ENCODE measurements around the gene SIK1.
"Not testable (repeated sequence)": the region's sequence is repeated elsewhere in the genome, so short reads cannot be mapped to it uniquely, and the experiment has no call there.

SIK1 gene

DNA sequence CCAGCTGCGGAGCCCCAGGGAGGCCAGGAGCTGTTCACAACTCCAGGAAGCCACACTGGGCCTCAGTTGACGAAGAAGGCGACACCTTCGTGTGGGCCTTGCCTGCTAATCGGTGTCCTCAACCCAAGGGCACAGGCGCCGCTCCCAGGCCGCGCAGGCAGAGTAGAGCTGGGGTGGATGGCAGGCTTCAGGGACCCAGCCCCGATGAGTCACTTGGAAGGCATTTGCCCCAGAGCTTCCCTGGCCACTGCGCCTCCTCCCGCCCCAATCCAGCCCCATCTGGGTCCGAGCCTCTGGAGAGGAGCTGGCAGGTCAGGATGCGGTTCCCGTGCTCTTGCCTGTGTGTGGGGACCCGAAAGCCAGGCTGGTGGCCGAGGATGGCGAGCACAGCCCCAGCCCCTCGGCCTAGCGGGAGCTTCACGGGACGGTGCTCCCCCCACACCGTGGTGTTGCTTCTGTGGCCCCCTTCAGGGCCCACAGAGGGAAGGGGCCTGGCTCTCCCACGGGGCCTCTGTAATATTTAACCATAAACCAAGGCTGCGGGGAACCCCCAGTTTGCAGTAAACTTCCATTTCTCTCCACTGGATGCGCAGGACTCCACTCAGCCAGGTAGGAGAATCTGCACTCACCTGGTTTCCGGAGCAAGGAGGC is 30.0 kb downstream of the SIK1 start:
- not testable (repeated sequence) for DNase-seq (ENCODE audit: low spot score)

- not testable (repeated sequence) for DNase-seq (ENCODE audit: low spot score)
Observed at GRCh38 chr21:43383351-43383750, 43.6 kb downstream of the SIK1 start.

GRCh38 chr21:43382902-43383301 is 44.0 kb downstream of the SIK1 start:
- not testable (repeated sequence) for DNase-seq (ENCODE audit: low spot score)

DNA sequence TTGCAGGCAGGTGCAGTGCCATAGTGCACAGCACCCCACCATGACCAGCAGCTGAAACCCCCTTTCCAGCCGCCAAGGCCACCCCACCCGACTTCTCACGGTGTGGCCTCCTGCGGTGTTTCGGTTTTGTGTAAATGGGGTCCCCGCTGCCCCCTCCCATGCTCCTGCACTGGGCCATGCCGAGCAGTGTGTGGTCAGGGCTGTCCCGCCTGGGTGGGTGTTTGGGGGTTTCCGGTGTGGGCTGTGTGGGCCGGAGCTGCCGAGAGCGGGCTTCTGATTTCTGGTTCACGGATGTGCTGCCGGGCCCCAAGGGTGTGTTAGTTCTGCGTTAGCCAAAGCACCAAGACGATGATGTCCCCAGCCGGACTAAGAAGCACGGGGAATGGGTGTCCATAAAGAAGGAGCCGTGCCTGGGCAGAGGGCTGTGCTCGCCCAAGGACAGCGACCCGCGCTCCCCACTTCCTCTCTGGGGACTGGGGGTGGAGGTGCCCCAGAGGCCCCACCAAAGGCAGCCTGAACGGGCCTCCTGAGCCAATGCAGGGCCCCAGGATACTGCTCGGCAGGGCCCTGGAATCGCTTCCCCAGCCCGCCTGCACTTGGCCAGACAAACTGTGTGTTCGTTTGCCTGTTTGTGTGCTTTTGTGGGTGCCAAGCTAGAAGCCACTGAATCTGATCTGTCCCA is 45.9 kb downstream of the SIK1 start:
- DNase-seq (ENCODE audit: low spot score) = not testable (repeated sequence)

GRCh38 chr21:43380337-43380736 is 46.6 kb downstream of the SIK1 start:
- not testable (repeated sequence) for DNase-seq (ENCODE audit: low spot score)

- DNase-seq (ENCODE audit: low spot score) = not testable (repeated sequence)
Observed at GRCh38 chr21:43379626-43380122, 47.3 kb downstream of the SIK1 start.

DNA sequence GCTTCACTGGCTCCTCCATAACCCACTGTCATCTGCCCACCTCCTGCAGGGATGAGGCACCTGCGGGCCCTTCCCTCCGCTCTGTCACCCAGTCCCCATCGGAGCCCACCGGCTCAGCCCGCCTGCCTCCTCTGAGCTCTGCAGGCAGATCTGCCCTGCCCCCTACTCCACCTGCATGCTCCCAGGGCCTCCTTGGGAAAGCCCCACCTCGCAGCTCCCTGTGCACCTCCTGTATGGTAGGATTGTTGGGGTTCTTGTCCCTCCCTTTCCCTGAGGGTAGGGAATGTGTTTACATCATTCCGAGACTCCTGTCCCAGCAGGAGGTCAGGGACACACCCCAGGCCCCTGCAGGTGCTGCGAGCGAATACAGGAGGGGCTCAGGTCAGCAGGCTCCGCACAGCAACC is 50.5 kb downstream of the SIK1 start:
- DNase-seq (ENCODE audit: low spot score) = no peak

- DNase-seq (ENCODE audit: low spot score) = no peak
Observed at GRCh38 chr21:43375837-43376477, 51.0 kb downstream of the SIK1 start.

GRCh38 chr21:43375006-43375836 is 51.7 kb downstream of the SIK1 start:
- DNase-seq (ENCODE audit: low spot score) = no peak

- DNase-seq (ENCODE audit: low spot score) = no peak
Observed at GRCh38 chr21:43374228-43374885, 52.6 kb downstream of the SIK1 start.

DNA sequence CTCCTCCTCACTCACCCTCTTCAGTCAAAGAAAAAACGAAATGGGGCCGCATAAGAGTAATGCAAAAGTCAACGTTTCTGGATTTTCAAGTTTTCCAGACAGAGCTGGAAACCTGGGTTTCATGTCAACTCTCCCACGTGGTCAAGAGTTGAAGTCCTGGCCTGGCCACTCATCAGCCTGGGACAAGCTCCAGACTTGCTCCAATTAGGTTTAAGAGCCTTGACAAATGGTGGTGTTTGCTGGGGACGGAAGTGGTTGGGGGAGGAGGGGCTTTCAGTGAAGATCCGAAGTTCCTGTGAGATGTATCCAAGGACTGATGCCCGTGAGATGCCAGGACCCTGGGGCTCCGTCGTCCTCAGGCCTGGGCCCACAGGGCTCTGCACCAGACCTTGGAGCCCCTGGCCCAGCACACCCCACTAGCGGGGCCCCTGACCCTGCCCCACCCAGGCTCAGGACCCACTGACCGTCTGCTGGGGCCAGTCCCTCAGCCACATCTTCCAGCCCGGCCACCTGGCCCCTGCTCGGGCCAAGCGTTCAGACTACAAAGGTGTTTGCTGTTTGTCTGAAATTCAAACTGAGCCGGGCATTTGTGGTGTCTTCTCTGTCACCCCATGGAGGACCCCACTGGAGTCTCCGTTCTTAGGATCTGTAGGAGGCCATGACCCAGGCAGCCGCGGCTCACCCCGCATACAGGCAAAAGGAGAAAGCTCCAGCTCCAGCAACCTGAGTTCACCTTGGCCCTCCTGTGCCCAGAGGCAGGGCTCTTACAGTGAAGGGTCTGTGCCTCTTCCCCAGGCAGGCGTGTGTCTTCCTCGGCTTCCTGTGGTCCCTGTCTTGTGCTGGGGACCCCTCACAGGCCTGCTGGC is 53.3 kb downstream of the SIK1 start:
- DNase-seq (ENCODE audit: low spot score) = no peak

DNA sequence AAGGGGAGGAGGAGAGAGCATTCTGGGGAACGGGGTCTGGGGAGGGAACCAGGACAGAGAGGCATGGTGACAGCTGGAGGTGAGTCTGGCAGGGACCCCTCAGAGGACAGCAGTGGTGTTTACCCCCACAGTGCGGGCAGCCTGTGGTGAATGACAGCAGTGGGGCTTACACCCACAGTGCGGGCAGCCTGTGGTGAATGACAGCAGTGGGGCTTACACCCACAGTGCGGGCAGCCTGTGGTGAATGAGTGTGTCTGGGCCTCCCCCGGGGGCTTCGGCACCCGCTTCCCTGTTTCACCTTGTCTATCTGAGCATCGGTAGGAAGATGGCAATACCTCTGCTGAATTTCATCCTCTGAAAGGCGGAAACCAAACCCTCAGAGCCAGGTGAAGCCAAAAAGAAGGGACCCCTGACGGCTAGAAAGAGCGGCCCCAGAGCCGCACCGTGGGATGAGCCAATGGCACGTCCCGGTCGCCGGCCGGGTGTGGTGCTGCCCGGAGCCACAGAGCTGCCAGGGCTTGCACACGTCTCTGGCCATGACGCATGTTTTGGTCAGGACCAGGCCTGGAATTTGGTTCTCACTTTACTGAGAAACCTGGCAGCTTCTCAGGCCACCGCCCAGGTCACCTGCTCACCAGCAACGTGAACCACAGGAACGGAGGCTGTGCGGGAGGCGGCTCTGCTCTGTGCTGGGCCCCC is 54.1 kb downstream of the SIK1 start:
- DNase-seq (ENCODE audit: low spot score) = no peak

- no peak for DNase-seq (ENCODE audit: low spot score)
Observed at GRCh38 chr21:43371786-43372185, 55.1 kb downstream of the SIK1 start.

- no peak for DNase-seq (ENCODE audit: low spot score)
Observed at GRCh38 chr21:43370888-43371570, 55.9 kb downstream of the SIK1 start.

DNA sequence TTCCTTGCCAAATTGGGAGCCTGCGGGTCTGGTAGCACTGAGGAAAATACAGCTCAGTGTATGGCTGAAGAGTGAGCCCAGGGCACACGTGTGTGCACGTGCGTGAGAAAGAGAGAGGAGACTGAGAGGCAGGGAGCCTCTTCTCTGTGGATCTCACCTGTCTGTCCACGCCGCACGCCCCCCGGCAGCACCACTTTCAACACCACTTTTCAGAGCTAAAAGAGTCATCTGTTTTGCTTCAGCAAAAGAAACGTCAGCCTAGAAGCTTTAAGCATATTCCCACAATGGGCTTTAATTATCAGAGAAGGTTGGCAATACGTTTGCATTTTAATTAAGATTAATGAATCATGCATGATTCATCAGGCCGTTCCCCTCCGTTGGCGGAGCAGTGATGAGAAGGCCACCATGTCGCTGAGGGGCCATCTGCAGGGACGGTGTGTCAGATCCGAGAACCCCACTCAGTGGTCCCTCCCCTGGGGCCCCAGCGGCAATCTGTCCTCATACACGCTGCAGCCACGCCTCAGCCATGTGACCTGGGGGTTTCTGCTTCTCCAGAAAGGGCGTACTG is 56.8 kb downstream of the SIK1 start:
- DNase-seq (ENCODE audit: low spot score) = no peak

DNA sequence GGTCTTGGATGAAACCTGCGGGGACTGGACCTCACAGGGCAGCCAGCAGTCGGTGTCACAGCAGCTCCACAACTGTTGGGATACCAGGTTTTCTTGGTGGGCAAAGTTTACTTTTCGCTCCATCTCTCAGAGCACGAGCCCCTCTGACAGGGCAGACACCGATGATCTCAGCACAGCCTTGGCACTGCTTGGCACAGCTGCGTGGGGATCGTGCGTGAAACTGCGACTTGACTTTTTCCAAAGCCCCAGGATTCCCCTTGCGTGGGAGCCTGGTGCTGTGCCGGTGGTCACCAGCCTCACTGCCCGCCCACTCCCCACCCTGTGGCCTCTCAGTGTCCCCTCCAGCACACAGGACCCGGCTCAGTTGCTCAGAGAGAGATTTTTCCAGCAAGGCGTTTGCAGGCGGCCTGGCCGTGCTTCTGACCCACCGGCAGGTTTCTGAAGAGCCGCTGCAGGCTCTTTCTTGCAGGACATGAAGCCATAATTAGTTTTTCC is 57.3 kb downstream of the SIK1 start:
- DNase-seq (ENCODE audit: low spot score) = no peak

DNA sequence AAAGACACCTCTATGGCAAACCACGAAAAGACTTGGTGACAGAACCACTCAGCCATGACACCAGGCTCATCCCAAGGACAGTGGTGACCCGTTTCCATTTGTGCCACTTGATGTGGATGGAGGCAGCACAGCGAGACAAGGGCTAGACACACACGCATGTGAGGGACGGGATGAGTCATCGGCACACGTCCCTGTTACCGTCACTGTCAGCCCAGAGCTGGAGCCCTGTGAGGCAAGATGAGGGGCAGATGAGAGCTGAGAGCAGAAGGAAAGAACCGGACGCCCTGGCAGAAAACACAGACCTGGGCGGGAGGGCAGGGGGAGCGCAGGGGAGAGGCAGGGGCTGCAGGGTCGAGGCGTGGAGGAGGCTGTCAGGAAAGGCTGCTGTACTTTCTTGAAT is 57.8 kb downstream of the SIK1 start:
- no peak for DNase-seq (ENCODE audit: low spot score)

- no peak for DNase-seq (ENCODE audit: low spot score)
Observed at GRCh38 chr21:43368685-43369084, 58.2 kb downstream of the SIK1 start.

DNA sequence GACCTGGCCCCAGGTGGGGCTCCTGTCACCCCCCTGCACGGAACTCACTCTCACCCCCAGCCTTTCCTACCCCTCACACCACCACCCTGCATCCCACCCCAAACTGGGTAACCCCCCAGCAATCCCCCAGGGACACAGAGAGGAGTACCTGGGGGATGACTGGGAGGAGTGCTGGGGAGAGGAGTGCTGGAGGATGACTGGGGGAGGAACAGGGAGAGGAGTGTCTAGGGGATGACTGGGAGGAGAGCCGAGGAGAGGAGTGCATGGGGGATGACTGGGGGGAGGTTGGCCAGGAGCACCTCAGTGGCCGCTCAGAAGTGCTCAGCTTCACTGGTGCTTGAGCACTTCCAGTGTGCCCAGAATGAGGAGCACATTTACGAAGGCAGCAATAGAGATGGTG is 59.1 kb downstream of the SIK1 start:
- no peak for DNase-seq (ENCODE audit: low spot score)

Data from HuH-7 (cell line).